Measurements from ENCODE around the gene GLP1R.

Gene GLP1R

DNA sequence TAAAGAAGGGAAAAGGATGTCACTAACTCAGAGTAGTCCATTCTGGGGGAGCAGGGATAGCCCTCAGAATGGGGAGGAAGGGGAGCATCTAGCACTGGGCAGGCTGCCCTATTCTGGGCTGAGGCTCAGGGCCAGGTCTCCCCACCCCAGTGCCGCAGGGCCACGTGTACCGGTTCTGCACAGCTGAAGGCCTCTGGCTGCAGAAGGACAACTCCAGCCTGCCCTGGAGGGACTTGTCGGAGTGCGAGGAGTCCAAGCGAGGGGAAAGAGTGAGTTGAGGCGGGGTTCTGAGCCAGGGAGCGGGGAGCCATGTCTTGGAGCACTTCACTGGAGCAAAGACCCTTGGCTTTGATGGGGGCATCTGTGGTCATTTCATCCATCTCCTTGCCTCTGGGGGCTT is 17.0 kb downstream of the GLP1R start:
- Mint-ChIP-seq H3K27me3 (peaks cover 16% of the 10 kb centered on the region), H3K4me3 (no peak overlapping the region), H3K36me3 (ENCODE audit: low read depth) (no peaks in the 10 kb centered on the region), H3K27ac (no peak overlapping the region), H3K4me1 (no peaks in the 10 kb centered on the region), H3K9me3 (no peaks in the 10 kb centered on the region)
- DNase-seq (no peak), ATAC-seq (no peak)

DNA sequence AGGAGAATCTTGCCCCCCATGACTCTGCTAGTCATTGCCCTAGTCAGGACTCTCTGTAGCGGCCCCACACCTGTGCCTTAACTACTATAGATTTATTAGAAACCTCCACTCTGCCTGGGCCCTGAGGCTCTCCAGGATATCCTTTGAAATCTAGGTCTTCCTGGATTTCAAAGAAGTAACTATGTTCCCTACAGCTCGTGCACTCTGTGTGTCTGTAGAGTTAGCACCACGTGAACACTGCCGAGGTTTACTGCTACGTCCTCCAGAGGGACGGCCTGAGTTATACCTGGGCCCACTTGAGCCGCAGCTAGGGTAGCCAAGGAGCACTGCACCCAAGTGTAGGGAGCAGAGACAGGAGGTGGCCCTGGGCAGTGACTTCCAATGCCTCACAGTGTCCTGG is 19.8 kb downstream of the GLP1R start:
- H3K4me3 Mint-ChIP-seq = no peak overlapping the region

GRCh38 chr6:39072830-39073229 is 24.2 kb downstream of the GLP1R start:
- Mint-ChIP-seq H3K4me1 (peaks cover 8% of the 10 kb centered on the region), H3K27ac (no peak overlapping the region), H3K4me3 (no peak overlapping the region), H3K36me3 (ENCODE audit: low read depth) (no peaks in the 10 kb centered on the region), H3K27me3 (peaks cover 13% of the 10 kb centered on the region), H3K9me3 (no peaks in the 10 kb centered on the region)
- no peak for ATAC-seq
- no peak for DNase-seq

More for the DNA sequence above, 19.8 kb downstream of the GLP1R start:
- no peak for ATAC-seq
- no peaks in the 10 kb centered on the region for H3K9me3 Mint-ChIP-seq
- DNase-seq = no peak
- H3K27ac Mint-ChIP-seq = no peak overlapping the region
- H3K27me3 Mint-ChIP-seq = peaks cover 17% of the 10 kb centered on the region
- H3K4me1 Mint-ChIP-seq = no peaks in the 10 kb centered on the region
- H3K36me3 Mint-ChIP-seq (ENCODE audit: low read depth) = no peaks in the 10 kb centered on the region

- Mint-ChIP-seq H3K36me3 (ENCODE audit: low read depth) (no peaks in the 10 kb centered on the region), H3K4me1 (peaks cover 8% of the 10 kb centered on the region), H3K9me3 (no peaks in the 10 kb centered on the region), H3K27ac (no peak overlapping the region), H3K4me3 (no peak overlapping the region), H3K27me3 (peaks cover 12% of the 10 kb centered on the region)
- DNase-seq (no peak), ATAC-seq (no peak)
These were observed 25.1 kb downstream of the GLP1R start for GRCh38 chr6:39073471-39074355.

- Mint-ChIP-seq H3K36me3 (ENCODE audit: low read depth) (no peaks in the 10 kb centered on the region), H3K4me1 (peaks cover 8% of the 10 kb centered on the region), H3K9me3 (no peaks in the 10 kb centered on the region), H3K27me3 (peaks cover 8% of the 10 kb centered on the region), H3K4me3 (no peak overlapping the region), H3K27ac (no peak overlapping the region)
- DNase-seq = no peak
- ATAC-seq = no peak
These were observed 25.9 kb downstream of the GLP1R start for GRCh38 chr6:39074486-39074885.

GRCh38 chr6:39075010-39075686 is 26.6 kb downstream of the GLP1R start:
- no peak overlapping the region for H3K27ac Mint-ChIP-seq
- H3K9me3 Mint-ChIP-seq = no peaks in the 10 kb centered on the region
- H3K4me3 Mint-ChIP-seq = no peak overlapping the region
- H3K36me3 Mint-ChIP-seq (ENCODE audit: low read depth) = no peaks in the 10 kb centered on the region
- peaks cover 8% of the 10 kb centered on the region for H3K4me1 Mint-ChIP-seq
- no peak for ATAC-seq
- peaks cover 8% of the 10 kb centered on the region for H3K27me3 Mint-ChIP-seq
- DNase-seq = no peak

DNA sequence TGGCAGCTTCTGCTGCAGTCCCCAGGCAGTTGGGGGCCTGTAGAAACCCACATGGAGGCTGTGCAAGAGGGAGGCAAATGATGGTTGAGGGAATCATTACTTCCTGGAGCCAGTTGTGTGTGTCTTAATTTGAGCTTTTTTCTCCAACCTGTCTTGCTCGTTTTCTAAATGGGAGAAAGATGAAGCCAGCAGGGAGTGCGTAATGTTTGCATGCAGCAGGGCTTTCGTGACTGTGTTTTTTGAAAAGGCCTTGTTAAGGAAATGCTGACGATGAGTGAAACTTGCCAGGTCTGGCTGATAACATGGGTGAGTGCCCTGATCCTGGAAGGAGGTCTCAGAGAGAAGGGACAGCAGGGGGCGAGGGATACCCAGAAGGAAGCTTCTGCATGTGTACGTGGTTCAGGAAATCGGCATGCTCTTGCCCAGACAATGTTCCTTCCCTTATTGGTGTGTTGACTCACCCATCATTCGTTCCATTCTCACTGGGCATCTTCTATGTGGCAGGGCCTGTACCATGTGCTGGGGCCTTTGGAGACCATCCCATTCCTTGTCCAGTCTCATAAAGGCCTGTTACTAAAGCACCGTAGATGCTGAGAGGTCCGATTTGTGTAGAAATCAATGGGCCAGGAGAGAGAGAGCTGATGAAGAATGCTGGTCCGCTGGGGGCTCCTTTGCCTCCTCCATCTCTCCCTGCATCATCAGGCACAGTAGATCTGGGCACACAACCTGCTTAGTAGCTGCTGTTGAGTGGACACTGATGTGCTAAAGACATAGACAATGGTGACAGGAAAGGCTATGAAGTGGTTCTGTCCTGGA is 27.4 kb downstream of the GLP1R start:
- H3K27ac Mint-ChIP-seq = no peak overlapping the region
- peaks cover 3% of the 10 kb centered on the region for H3K27me3 Mint-ChIP-seq
- ATAC-seq (no peak), DNase-seq (no peak)
- H3K36me3 Mint-ChIP-seq (ENCODE audit: low read depth) = no peaks in the 10 kb centered on the region
- no peak overlapping the region for H3K4me3 Mint-ChIP-seq
- H3K4me1 Mint-ChIP-seq = peaks cover 8% of the 10 kb centered on the region
- no peaks in the 10 kb centered on the region for H3K9me3 Mint-ChIP-seq

- ATAC-seq (no peak), DNase-seq (no peak)
- no peak overlapping the region for H3K27ac Mint-ChIP-seq
- peaks cover 8% of the 10 kb centered on the region for H3K4me1 Mint-ChIP-seq
- no peaks in the 10 kb centered on the region for H3K36me3 Mint-ChIP-seq (ENCODE audit: low read depth)
- H3K27me3 Mint-ChIP-seq = no peaks in the 10 kb centered on the region
- no peak overlapping the region for H3K4me3 Mint-ChIP-seq
- H3K9me3 Mint-ChIP-seq = no peaks in the 10 kb centered on the region
These were observed 28.3 kb downstream of the GLP1R start for GRCh38 chr6:39076623-39077535.

DNA sequence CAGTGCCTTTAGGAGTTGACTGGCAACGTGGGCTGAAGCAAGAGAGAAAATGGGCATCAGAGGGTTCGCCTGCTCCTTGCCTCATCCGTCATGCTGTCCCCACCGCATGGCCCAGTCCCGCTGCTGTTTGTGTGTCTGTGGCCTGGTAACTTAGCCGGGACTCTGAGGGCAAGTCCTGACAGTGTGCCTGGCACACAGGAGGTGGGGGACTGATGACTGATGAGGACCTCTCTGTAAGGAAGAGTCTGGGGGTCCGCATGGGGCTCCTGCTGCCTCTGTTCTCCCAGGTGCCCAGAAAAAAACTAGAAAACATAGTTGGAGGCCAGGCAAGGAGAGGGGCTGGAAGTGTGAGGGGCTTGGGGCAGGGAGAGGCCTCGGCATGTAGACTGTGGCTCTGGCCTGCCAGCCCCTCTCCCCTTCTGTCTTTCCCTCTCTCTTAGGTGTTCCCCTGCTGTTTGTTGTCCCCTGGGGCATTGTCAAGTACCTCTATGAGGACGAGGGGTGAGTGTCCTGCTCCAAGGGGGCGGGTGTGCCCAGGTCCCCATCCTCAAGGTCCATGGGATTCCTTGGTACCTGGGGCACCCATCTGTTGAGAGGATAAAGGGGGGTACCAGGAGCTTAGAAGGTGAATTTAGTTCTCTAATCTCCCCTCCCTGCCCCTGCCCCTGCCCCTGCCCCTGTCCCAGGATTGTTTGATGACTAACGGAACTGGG is 29.5 kb downstream of the GLP1R start:
- H3K27me3 Mint-ChIP-seq = no peaks in the 10 kb centered on the region
- H3K36me3 Mint-ChIP-seq (ENCODE audit: low read depth) = no peaks in the 10 kb centered on the region
- H3K4me3 Mint-ChIP-seq = no peak overlapping the region
- H3K4me1 Mint-ChIP-seq = peaks cover 8% of the 10 kb centered on the region
- no peaks in the 10 kb centered on the region for H3K9me3 Mint-ChIP-seq
- no peak overlapping the region for H3K27ac Mint-ChIP-seq
- DNase-seq = no peak
- ATAC-seq = no peak

DNA sequence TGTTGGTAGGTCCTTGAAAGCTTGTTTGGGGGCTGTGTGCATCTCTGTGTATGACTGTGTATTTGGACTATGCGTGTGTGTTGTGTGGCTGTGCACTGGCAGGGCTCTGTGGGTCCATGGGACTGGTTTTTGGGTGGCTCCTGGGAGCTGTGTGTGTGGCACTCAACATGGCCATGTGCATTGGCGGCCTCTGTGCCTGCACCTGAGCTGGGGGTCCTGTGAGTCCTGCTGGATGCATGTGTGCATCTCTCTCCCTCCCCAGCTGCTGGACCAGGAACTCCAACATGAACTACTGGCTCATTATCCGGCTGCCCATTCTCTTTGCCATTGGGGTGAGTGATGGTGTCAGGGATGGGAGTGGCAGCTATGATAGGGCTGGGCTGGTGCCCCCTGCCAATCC is 30.1 kb downstream of the GLP1R start:
- H3K27me3 Mint-ChIP-seq = peaks cover 3% of the 10 kb centered on the region
- ATAC-seq (no peak), DNase-seq (no peak)
- H3K36me3 Mint-ChIP-seq (ENCODE audit: low read depth) = no peaks in the 10 kb centered on the region
- H3K4me3 Mint-ChIP-seq = no peak overlapping the region
- H3K4me1 Mint-ChIP-seq = peaks cover 11% of the 10 kb centered on the region
- H3K27ac Mint-ChIP-seq = no peak overlapping the region
- H3K9me3 Mint-ChIP-seq = no peaks in the 10 kb centered on the region

DNA sequence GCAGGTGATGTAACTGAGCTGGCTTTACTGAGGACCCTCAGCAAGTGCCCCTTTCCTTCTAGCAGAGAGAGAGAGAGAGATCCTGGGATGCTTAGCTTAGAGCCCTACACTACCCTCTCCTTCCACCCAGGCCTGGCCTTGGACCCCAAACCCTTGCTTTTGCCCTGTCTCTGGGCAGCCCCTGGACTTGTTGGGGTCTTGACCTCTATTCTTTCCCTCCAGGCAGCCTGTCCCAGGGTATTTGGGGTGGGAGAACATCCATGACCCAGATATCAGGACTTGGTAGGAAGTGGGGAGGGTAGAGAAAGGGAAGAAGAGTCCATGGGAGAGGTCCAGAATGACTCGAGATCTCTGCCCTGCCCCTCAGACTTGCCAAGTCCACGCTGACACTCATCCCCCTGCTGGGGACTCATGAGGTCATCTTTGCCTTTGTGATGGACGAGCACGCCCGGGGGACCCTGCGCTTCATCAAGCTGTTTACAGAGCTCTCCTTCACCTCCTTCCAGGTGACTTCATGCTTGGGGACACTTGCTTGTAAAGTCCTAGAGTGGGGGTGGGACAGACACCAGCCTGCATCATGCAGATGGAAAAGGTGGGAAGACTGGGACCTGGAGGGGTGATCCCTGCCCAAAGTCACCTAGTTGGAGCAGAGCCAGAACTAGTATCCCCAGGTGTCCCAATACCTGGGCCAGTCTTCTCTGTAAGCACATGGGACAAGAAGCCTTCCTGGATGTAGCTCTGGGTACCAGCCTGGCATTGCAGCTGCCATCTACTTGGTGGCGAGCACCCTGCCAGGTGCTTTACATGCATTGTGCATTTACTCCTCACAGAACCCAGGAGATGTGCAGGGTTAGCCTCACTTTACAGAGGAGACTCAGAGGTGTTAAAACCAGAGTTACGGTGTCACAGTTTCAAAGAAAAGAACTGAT is 30.9 kb downstream of the GLP1R start:
- peaks cover 5% of the 10 kb centered on the region for H3K27me3 Mint-ChIP-seq
- H3K36me3 Mint-ChIP-seq (ENCODE audit: low read depth) = no peaks in the 10 kb centered on the region
- DNase-seq (no peak), ATAC-seq (no peak)
- no peak overlapping the region for H3K4me3 Mint-ChIP-seq
- H3K4me1 Mint-ChIP-seq = peaks cover 13% of the 10 kb centered on the region
- no peaks in the 10 kb centered on the region for H3K9me3 Mint-ChIP-seq
- no peak overlapping the region for H3K27ac Mint-ChIP-seq

GRCh38 chr6:39080246-39080875 is 31.8 kb downstream of the GLP1R start:
- Mint-ChIP-seq H3K4me3 (no peak overlapping the region), H3K27ac (no peak overlapping the region), H3K9me3 (no peaks in the 10 kb centered on the region), H3K27me3 (peaks cover 8% of the 10 kb centered on the region), H3K36me3 (ENCODE audit: low read depth) (no peaks in the 10 kb centered on the region), H3K4me1 (peaks cover 13% of the 10 kb centered on the region)
- ATAC-seq = no peak
- DNase-seq = no peak
